ENCODE measurements around the gene APOB. TPM values are rescaled to one million over a fixed set of nuclear protein-coding genes. Genes with fewer than 3 reads are reported as not detected.

The APOB gene
- total RNA-seq, 2 donors from 2014 or later, result 7.5 to 14.1 TPM

GRCh38 chr2:21009662-21010225 lies 34.1 kb downstream of the APOB start:
- WGBS, 2 experiments (ENCODE audit: insufficient coverage in 1 of 2, insufficient read length in 1 of 2), result 87% methylated on average over 2 of the region's 2 CpGs; no CpG with 5 or more reads in 1 of the 2 experiments
- DNase-seq, result no peak
- no peak overlapping the region for H3K27ac Mint-ChIP-seq
- no peak overlapping the region for H3K27ac ChIP-seq (ENCODE audit: low read depth, low read length)
- H3K4me3 ChIP-seq (ENCODE audit: low read length), result no peak overlapping the region
- no peaks in the 10 kb centered on the region for H3K4me1 ChIP-seq (ENCODE audit: control insufficient read depth, insufficient read depth, low read length)
- H3K36me3 Mint-ChIP-seq (ENCODE audit: low read depth), result peaks cover 23% of the 10 kb centered on the region
- no peak for TF ChIP-seq CTCF (conservative IDR thresholded peaks at IDR 0.05)
- H3K27me3 ChIP-seq (ENCODE audit: control insufficient read depth, insufficient read depth, low read length, poor library complexity, severe bottlenecking), result no peaks in the 10 kb centered on the region
- no peaks in the 10 kb centered on the region for H3K36me3 ChIP-seq (ENCODE audit: control insufficient read depth, insufficient read depth, low read length)
- peaks cover 7% of the 10 kb centered on the region for H3K9me3 Mint-ChIP-seq
- no peaks in the 10 kb centered on the region for H3K4me1 Mint-ChIP-seq
- H3K27me3 Mint-ChIP-seq (ENCODE audit: insufficient read depth), result peaks cover 22% of the 10 kb centered on the region
- H3K4me3 Mint-ChIP-seq, result no peak overlapping the region
- H3K9ac ChIP-seq (ENCODE audit: extremely low read depth, low read length, poor library complexity, severe bottlenecking), result no peak overlapping the region
- H3K9me3 ChIP-seq (ENCODE audit: control insufficient read depth, low read length), result no peaks in the 10 kb centered on the region

GRCh38 chr2:21008790-21009661 lies 34.8 kb downstream of the APOB start:
- Histone ChIP-seq H3K9me3 (ENCODE audit: control insufficient read depth, low read length) (no peaks in the 10 kb centered on the region), H3K4me1 (ENCODE audit: control insufficient read depth, insufficient read depth, low read length) (no peaks in the 10 kb centered on the region), H3K27me3 (ENCODE audit: control insufficient read depth, insufficient read depth, low read length, poor library complexity, severe bottlenecking) (no peaks in the 10 kb centered on the region), H3K9ac (ENCODE audit: extremely low read depth, low read length, poor library complexity, severe bottlenecking) (no peak overlapping the region), H3K36me3 (ENCODE audit: control insufficient read depth, insufficient read depth, low read length) (no peaks in the 10 kb centered on the region), H3K4me3 (ENCODE audit: low read length) (no peak overlapping the region), H3K27ac (ENCODE audit: low read depth, low read length) (no peak overlapping the region)
- Mint-ChIP-seq H3K4me3 (no peak overlapping the region), H3K4me1 (no peaks in the 10 kb centered on the region), H3K9me3 (peaks cover 7% of the 10 kb centered on the region), H3K36me3 (ENCODE audit: low read depth) (peaks cover 23% of the 10 kb centered on the region), H3K27ac (no peak overlapping the region), H3K27me3 (ENCODE audit: insufficient read depth) (peaks cover 22% of the 10 kb centered on the region)
- WGBS, 2 experiments (ENCODE audit: insufficient coverage in 1 of 2, insufficient read length in 1 of 2), result 93 to 97% methylated on average over 7 of the region's 7 CpGs
- no peak for TF ChIP-seq CTCF (conservative IDR thresholded peaks at IDR 0.05)
- no peak for DNase-seq

GRCh38 chr2:21008014-21008789 lies 35.7 kb downstream of the APOB start:
- Histone ChIP-seq H3K4me1 (ENCODE audit: control insufficient read depth, insufficient read depth, low read length) (no peaks in the 10 kb centered on the region), H3K9me3 (ENCODE audit: control insufficient read depth, low read length) (no peaks in the 10 kb centered on the region), H3K4me3 (ENCODE audit: low read length) (no peak overlapping the region), H3K9ac (ENCODE audit: extremely low read depth, low read length, poor library complexity, severe bottlenecking) (no peak overlapping the region), H3K27me3 (ENCODE audit: control insufficient read depth, insufficient read depth, low read length, poor library complexity, severe bottlenecking) (no peaks in the 10 kb centered on the region), H3K27ac (ENCODE audit: low read depth, low read length) (no peak overlapping the region), H3K36me3 (ENCODE audit: control insufficient read depth, insufficient read depth, low read length) (no peaks in the 10 kb centered on the region)
- DNase-seq, result no peak
- Mint-ChIP-seq H3K27me3 (ENCODE audit: insufficient read depth) (peaks cover 23% of the 10 kb centered on the region), H3K27ac (no peak overlapping the region), H3K4me3 (no peak overlapping the region), H3K4me1 (no peaks in the 10 kb centered on the region), H3K36me3 (ENCODE audit: low read depth) (peaks cover 26% of the 10 kb centered on the region), H3K9me3 (peaks cover 7% of the 10 kb centered on the region)
- WGBS, 2 experiments (ENCODE audit: insufficient coverage in 1 of 2, insufficient read length in 1 of 2), result 92 to 100% methylated on average over 4 to 9 of the region's 9 CpGs
- no peak for TF ChIP-seq CTCF (conservative IDR thresholded peaks at IDR 0.05)

Data from endodermal cell (in vitro differentiated cells).